ENCODE measurements around the gene DCTN5.

The DCTN5 gene

GRCh38 chr16:23678430-23679273 lies 37.4 kb downstream of the DCTN5 start, which contains the start of gene PLK1:
Gene PLK1, plus strand, starts transcription at chr16:23678889. Its CDS starts 44 bp downstream, at chr16:23678933.
- TF ChIP-seq ZFX (IDR thresholded peaks at IDR 0.05) = no peak
- no peak; the same call in 1 of the 2 replicates for TF ChIP-seq CTCF (conservative IDR thresholded peaks at IDR 0.05)
- H3K27ac ChIP-seq = peak within 1 kb of the TSS; percentile 82

- no peak for TF ChIP-seq CTCF (conservative IDR thresholded peaks at IDR 0.05)
- no peak for TF ChIP-seq ZFX (IDR thresholded peaks at IDR 0.05)
- peak overlapping the region; percentile 82 for H3K27ac ChIP-seq
Observed at GRCh38 chr16:23679274-23679985, 38.2 kb downstream of the DCTN5 start.

GRCh38 chr16:23679986-23680336 lies 38.7 kb downstream of the DCTN5 start:
- TF ChIP-seq ZFX (IDR thresholded peaks at IDR 0.05) (no peak), CTCF (conservative IDR thresholded peaks at IDR 0.05) (no peak)
- H3K27ac ChIP-seq = peak overlapping the region; percentile 82

GRCh38 chr16:23682181-23682580 lies 40.9 kb downstream of the DCTN5 start:
- no peak overlapping the region for H3K27ac ChIP-seq
- TF ChIP-seq ZFX (IDR thresholded peaks at IDR 0.05) (no peak), CTCF (conservative IDR thresholded peaks at IDR 0.05) (no peak)

- no peak overlapping the region for H3K27ac ChIP-seq
- TF ChIP-seq ZFX (IDR thresholded peaks at IDR 0.05) (no peak), CTCF (conservative IDR thresholded peaks at IDR 0.05) (no peak)
Observed at GRCh38 chr16:23683487-23683886, 42.2 kb downstream of the DCTN5 start.

GRCh38 chr16:23687034-23687808 lies 46.0 kb downstream of the DCTN5 start:
- H3K27ac ChIP-seq = no peak overlapping the region
- TF ChIP-seq ZFX (IDR thresholded peaks at IDR 0.05) (no peak), CTCF (conservative IDR thresholded peaks at IDR 0.05) (no peak)
